GM12878 (cell line): ENCODE measurements around the gene CCSER1. TPM values are rescaled to one million over a fixed set of nuclear protein-coding genes. Genes with fewer than 3 reads are reported as not detected.

Experiments
- ATAC-seq: fragments of 200-7000 bp; cut with Tn5 transposase; 3 replicates; pipeline ENCODE4 v1.9.1; 2020; ENCODE audit warnings: mild to moderate bottlenecking, moderate library complexity
- BruUV-seq: library from RNA; stranded (reverse); fragments of 400-500 nt; replicated peaks from 2 replicates; lab custom pipeline; 2021; lab: Mats Ljungman, UMichigan
- CTCF ChIA-PET: fragments of 300-600 bp; sonication (Branson Sonifier 250); formaldehyde crosslinking; extraction: SDS; loops from one replicate; lab custom pipeline; 2021; ENCODE audit warnings: inconsistent platforms; lab: Yijun Ruan, JAX
- POLR2A ChIA-PET: fragments of 350-600 bp; formaldehyde crosslinking; extraction: SDS; loops from one replicate; lab custom pipeline; 2021; ENCODE audit warnings: inconsistent platforms; lab: Charles Lee
- RAD21 ChIA-PET: fragments of 300-600 bp; sonication (Branson Sonifier 250); formaldehyde crosslinking; loops from one replicate; lab custom pipeline; 2023; ENCODE audit warnings: antibody characterized with exemption; ENCODE audit not compliant: unreplicated experiment; lab: Charles Lee
- SMC1A ChIA-PET: fragments of 300-600 bp; sonication (Branson Sonifier 250); formaldehyde crosslinking; loops from one replicate; lab custom pipeline; 2023; ENCODE audit not compliant: unreplicated experiment, uncharacterized antibody; lab: Charles Lee
- DNase-seq: peaks from one replicate; pipeline ENCODE4 v3.0.0-alpha.2; 2011; ENCODE audit warnings: low read depth, low spot score
- FAIRE-seq: peaks from 3 replicates; lab custom pipeline; 2011; peaks lifted over from hg19 to GRCh38; lab: Jason Lieb, UNC
- H2AFZ ChIP-seq: 2 replicates; pipeline ENCODE4 v1.6.0; 2011; ENCODE audit warnings: low read depth, low read length, control low read depth; ENCODE audit not compliant: control insufficient read depth
- H3K27ac ChIP-seq: 2 replicates; pipeline ENCODE4 v1.5.1; 2011; ENCODE audit warnings: control low read depth; ENCODE audit not compliant: control insufficient read depth, insufficient read depth
- H3K27me3 ChIP-seq, 2 experiments: replicated peaks in 1 of 2; 2 replicates each; pipeline versions ENCODE4 v1.6.0 to v1.6.1; 2011; ENCODE audit warnings: low read length in 1 of 2; ENCODE audit not compliant: control insufficient read depth in 2 of 2, insufficient read depth in 2 of 2
- H3K36me3 ChIP-seq, 2 experiments: 2 replicates each; pipeline ENCODE4 v1.5.1; 2011; ENCODE audit warnings: low read length in 1 of 2; ENCODE audit not compliant: control insufficient read depth in 2 of 2, insufficient read depth in 2 of 2
- H3K4me1 ChIP-seq: 2 replicates; pipeline ENCODE4 v1.6.1; 2011; ENCODE audit warnings: mild to moderate bottlenecking, low read length, moderate library complexity, mixed read lengths; ENCODE audit not compliant: control insufficient read depth, insufficient read depth
- H3K4me2 ChIP-seq: 2 replicates; pipeline ENCODE4 v1.6.0; 2011; ENCODE audit warnings: control low read depth; ENCODE audit not compliant: control insufficient read depth, insufficient read depth
- H3K4me3 ChIP-seq: fragments of 200-600 bp; sonication (generic); 2 replicates; pipeline ENCODE4 v1.5.1; 2016
- H3K79me2 ChIP-seq: 2 replicates; pipeline ENCODE4 v1.6.0; 2011; ENCODE audit warnings: low read length; ENCODE audit not compliant: control insufficient read depth, insufficient read depth
- H3K9ac ChIP-seq: 2 replicates; pipeline ENCODE4 v1.8.0; 2011; ENCODE audit warnings: low read length, control low read depth, mixed read lengths; ENCODE audit not compliant: control insufficient read depth, insufficient read depth
- H3K9me3 ChIP-seq: replicated peaks from 3 replicates; pipeline ENCODE4 v1.5.1; 2011; ENCODE audit warnings: mild to moderate bottlenecking, low read length; ENCODE audit not compliant: control insufficient read depth, insufficient read depth
- H4K20me1 ChIP-seq: 2 replicates; pipeline ENCODE4 v1.6.0; 2011; ENCODE audit not compliant: control insufficient read depth, insufficient read depth
- CREM ChIP-seq: IDR thresholded peaks from 2 replicates; pipeline ENCODE4 v1.6.1; 2014; ENCODE audit warnings: antibody characterized with exemption, low read depth
- JUND ChIP-seq: IDR thresholded peaks from 2 replicates; pipeline ENCODE4 v1.6.1; 2012; ENCODE audit warnings: low read depth, mild to moderate bottlenecking, low read length, improper control_type of control experiment, moderate library complexity
- NRF1 ChIP-seq: conservative IDR thresholded peaks from 2 replicates; pipeline ENCODE4 v1.6.1; 2011; ENCODE audit warnings: mild to moderate bottlenecking, low read depth, low read length, improper control_type of control experiment
- REST ChIP-seq: IDR thresholded peaks from 2 replicates; pipeline ENCODE4 v1.6.1; 2012; ENCODE audit warnings: mild to moderate bottlenecking, low read depth, low read length
- RUNX3 ChIP-seq: IDR thresholded peaks from 2 replicates; pipeline ENCODE4 v1.6.1; 2012; ENCODE audit warnings: low read length, inconsistent platforms
- TAF1 ChIP-seq: IDR thresholded peaks from 2 replicates; pipeline ENCODE4 v1.6.1; 2011; ENCODE audit warnings: mild to moderate bottlenecking, low read depth, low read length, borderline replicate concordance
- TCF12 ChIP-seq: IDR thresholded peaks from 2 replicates; pipeline ENCODE4 v1.6.1; 2011; ENCODE audit warnings: low read depth, mild to moderate bottlenecking, low read length
- USF1 ChIP-seq: IDR thresholded peaks from 2 replicates; pipeline ENCODE4 v1.6.1; 2011; ENCODE audit warnings: borderline replicate concordance, low read depth, mild to moderate bottlenecking, moderate library complexity, mixed read lengths, low read length; ENCODE audit not compliant: insufficient read depth; ENCODE audit errors: extremely low read length
- YBX1 ChIP-seq: fragments of 450-650 bp; IDR thresholded peaks from 2 replicates; pipeline ENCODE4 v1.6.1; 2016; ENCODE audit warnings: antibody characterized with exemption
- YY1 ChIP-seq: IDR thresholded peaks from 2 replicates; pipeline ENCODE4 v1.6.1; 2011; ENCODE audit warnings: low read depth, mild to moderate bottlenecking, low read length
- WGBS: methylation state at CpG from one replicate; pipeline ENCODE4 v1.1.6; 2016; ENCODE audit warnings: low lambda C conversion rate; ENCODE audit not compliant: insufficient replicate concordance, insufficient coverage; ENCODE audit errors: missing lambda C conversion rate; 5-methylcytosine and 5-hydroxymethylcytosine counted together
- in situ Hi-C: fragments of 300-500 bp; cut with MboI; formaldehyde crosslinking; loops from 9 replicates; pipeline ENCODE4 v1.14.3; 2018; ENCODE audit warnings: mixed read lengths
- intact Hi-C: fragments of 100-400 bp; cut with micrococcal nuclease; formaldehyde crosslinking; loops from one replicate; pipeline ENCODE4 v1.14.2; 2022; ENCODE audit not compliant: unreplicated experiment
- polyA plus RNA-seq, 11 experiments: library from polyadenylated mRNA; depleted of rRNA in 4 of 11; unstranded in 6 of 11; stranded (reverse) in 5 of 11; fragments of >200 nt; fragmentation: Nextera tagmentation in 4 of 11; fragmentation: Illumina TruSeq in 1 of 11; extraction: Ambion mirVana in 4 of 11; extraction: Trizol in 1 of 11; gene quantifications; 1 replicate in 1 of 11; 2 replicates in 10 of 11; pipeline versions ENCODE4 v1.2.1 to v1.2.3, GENCODE V29; 2011 to 2016; ENCODE audit warnings: inconsistent platforms in 2 of 11, missing spikeins in 2 of 11, low read depth in 1 of 11
- total RNA-seq, 4 experiments: library from RNA; depleted of rRNA in 3 of 4; stranded (reverse); fragments of >200 nt in 3 of 4; fragmentation: Illumina TruSeq in 1 of 4; extraction: Trizol in 1 of 4; gene quantifications; 2 replicates each; pipeline versions ENCODE4 v1.2.1 to v1.2.3, GENCODE V29; 2013 to 2021
- TF ChIP-seq, protein P1 (sequence below): fragments of 450-650 bp; formaldehyde crosslinking; IDR thresholded peaks from 2 replicates; pipeline ENCODE4 v1.5.0; 2022; ENCODE audit warnings: mild to moderate bottlenecking, missing genetic modification characterization
- TF ChIP-seq, protein P2 (sequence below): fragments of 450-650 bp; IDR thresholded peaks from 2 replicates; pipeline ENCODE4 v1.6.1; 2017; ENCODE audit warnings: antibody characterized with exemption, mild to moderate bottlenecking, moderate library complexity

CCSER1 gene
- total and polyA plus RNA-seq, 10 of the 15 experiments (the other 5 are each of a cell fraction or from before 2014, with no cell fraction given): 0.22 to 2.7 (median 1.0) TPM

- no peak for TF ChIP-seq REST
- no peak for TF ChIP-seq NRF1
- no peak for TF ChIP-seq CREM
- TF ChIP-seq, protein P1, sequence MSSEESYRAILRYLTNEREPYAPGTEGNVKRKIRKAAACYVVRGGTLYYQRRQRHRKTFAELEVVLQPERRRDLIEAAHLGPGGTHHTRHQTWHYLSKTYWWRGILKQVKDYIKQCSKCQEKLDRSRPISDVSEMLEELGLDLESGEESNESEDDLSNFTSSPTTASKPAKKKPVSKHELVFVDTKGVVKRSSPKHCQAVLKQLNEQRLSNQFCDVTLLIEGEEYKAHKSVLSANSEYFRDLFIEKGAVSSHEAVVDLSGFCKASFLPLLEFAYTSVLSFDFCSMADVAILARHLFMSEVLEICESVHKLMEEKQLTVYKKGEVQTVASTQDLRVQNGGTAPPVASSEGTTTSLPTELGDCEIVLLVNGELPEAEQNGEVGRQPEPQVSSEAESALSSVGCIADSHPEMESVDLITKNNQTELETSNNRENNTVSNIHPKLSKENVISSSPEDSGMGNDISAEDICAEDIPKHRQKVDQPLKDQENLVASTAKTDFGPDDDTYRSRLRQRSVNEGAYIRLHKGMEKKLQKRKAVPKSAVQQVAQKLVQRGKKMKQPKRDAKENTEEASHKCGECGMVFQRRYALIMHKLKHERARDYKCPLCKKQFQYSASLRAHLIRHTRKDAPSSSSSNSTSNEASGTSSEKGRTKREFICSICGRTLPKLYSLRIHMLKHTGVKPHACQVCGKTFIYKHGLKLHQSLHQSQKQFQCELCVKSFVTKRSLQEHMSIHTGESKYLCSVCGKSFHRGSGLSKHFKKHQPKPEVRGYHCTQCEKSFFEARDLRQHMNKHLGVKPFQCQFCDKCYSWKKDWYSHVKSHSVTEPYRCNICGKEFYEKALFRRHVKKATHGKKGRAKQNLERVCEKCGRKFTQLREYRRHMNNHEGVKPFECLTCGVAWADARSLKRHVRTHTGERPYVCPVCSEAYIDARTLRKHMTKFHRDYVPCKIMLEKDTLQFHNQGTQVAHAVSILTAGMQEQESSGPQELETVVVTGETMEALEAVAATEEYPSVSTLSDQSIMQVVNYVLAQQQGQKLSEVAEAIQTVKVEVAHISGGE (CRISPR knock-in tag): no peak
Observed at GRCh38 chr4:90585961-90586360, 458.8 kb downstream of the CCSER1 start (continued).

- H3K4me3 ChIP-seq: no peak overlapping the region
- no peak for FAIRE-seq
- no peak overlapping the region for H2AFZ ChIP-seq
- POLR2A ChIA-PET: no interaction called here
- H3K9ac ChIP-seq: no peak overlapping the region
- WGBS: 24% methylated on average over 6 of the region's 6 CpGs
- in situ Hi-C loops: no loop called here
- H3K36me3 ChIP-seq: no peaks in the 10 kb centered on the region
- DNase-seq: no peak
- no peak for TF ChIP-seq YBX1
- TF ChIP-seq, protein P2, sequence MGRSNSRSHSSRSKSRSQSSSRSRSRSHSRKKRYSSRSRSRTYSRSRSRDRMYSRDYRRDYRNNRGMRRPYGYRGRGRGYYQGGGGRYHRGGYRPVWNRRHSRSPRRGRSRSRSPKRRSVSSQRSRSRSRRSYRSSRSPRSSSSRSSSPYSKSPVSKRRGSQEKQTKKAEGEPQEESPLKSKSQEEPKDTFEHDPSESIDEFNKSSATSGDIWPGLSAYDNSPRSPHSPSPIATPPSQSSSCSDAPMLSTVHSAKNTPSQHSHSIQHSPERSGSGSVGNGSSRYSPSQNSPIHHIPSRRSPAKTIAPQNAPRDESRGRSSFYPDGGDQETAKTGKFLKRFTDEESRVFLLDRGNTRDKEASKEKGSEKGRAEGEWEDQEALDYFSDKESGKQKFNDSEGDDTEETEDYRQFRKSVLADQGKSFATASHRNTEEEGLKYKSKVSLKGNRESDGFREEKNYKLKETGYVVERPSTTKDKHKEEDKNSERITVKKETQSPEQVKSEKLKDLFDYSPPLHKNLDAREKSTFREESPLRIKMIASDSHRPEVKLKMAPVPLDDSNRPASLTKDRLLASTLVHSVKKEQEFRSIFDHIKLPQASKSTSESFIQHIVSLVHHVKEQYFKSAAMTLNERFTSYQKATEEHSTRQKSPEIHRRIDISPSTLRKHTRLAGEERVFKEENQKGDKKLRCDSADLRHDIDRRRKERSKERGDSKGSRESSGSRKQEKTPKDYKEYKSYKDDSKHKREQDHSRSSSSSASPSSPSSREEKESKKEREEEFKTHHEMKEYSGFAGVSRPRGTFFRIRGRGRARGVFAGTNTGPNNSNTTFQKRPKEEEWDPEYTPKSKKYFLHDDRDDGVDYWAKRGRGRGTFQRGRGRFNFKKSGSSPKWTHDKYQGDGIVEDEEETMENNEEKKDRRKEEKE: no peak
- no peak for TF ChIP-seq TAF1
- no peak for TF ChIP-seq RUNX3
- TF ChIP-seq JUND: no peak
- TF ChIP-seq USF1: no peak
- TF ChIP-seq YY1: no peak
- no peak for TF ChIP-seq TCF12
- TF ChIP-seq, all 136 proteins: peak for 0
- no TSS peak for BruUV-seq
- CTCF ChIA-PET: no interaction called here
- no peak overlapping the region for H3K27ac ChIP-seq
- H3K4me2 ChIP-seq: no peak overlapping the region
- intact Hi-C loops: no loop called here
- SMC1A ChIA-PET: no interaction called here
- H3K79me2 ChIP-seq: no peaks in the 10 kb centered on the region
- no peaks in the 10 kb centered on the region for H3K9me3 ChIP-seq
- RAD21 ChIA-PET: no interaction called here
- no peaks in the 10 kb centered on the region for H3K4me1 ChIP-seq
- ATAC-seq: no peak
- H3K27me3 ChIP-seq: no peaks in the 10 kb centered on the region
- no peaks in the 10 kb centered on the region for H4K20me1 ChIP-seq
Observed at GRCh38 chr4:90586799-90587198, 459.6 kb downstream of the CCSER1 start.
